Cardiac septum (tissue), 1 donor: ENCODE measurements around the gene AFF2. TPM values are rescaled to one million over a fixed set of nuclear protein-coding genes. Genes with fewer than 3 reads are reported as not detected.

Experiments used
- DNase-seq: peaks from one replicate; pipeline ENCODE4 v3.0.0-alpha.2; 2020; ENCODE audit warnings: low spot score
- intact Hi-C: fragments of 100-400 bp; cut with DNase I; formaldehyde crosslinking; loops from one replicate; pipeline ENCODE4 v1.14.0; 2022
- long read RNA-seq: library from polyadenylated mRNA; unstranded; transcript quantifications from one replicate; pipeline ENCODE4 v2.0.0, GENCODE V29; 2021
- total RNA-seq: library from RNA; stranded (reverse); fragmentation: NEBNext Ultra II Directional; extraction: Animal tissue kit (Norgen Biotek cat#: 25700); gene quantifications from one replicate; pipeline ENCODE4 v1.2.1, GENCODE V29; 2021
- donor health status: DM: no; HTN: no; CAD: no.

Gene AFF2
- total RNA-seq = 0.67 TPM
- long read RNA-seq = 0 reads

- DNase-seq = no peak
- intact Hi-C loops = no loop called here
These were observed at the start of gene AFF2 for GRCh38 chrX:148500423-148501385. Gene AFF2 (plus strand): TSS chrX:148500617. CDS start chrX:148501098, 481 bp downstream.

- intact Hi-C loops = no loop called here
These were observed 43.1 kb upstream of the AFF2 start for GRCh38 chrX:148457279-148457678.

GRCh38 chrX:148459343-148459742 is 41.1 kb upstream of the AFF2 start:
- DNase-seq = no peak
- intact Hi-C loops = no loop called here

More at GRCh38 chrX:148457279-148457678, 43.1 kb upstream of the AFF2 start:
- DNase-seq = no peak

GRCh38 chrX:148466292-148466691 is 34.1 kb upstream of the AFF2 start:
- intact Hi-C loops = no loop called here
- no peak for DNase-seq

GRCh38 chrX:148470324-148470723 is 30.1 kb upstream of the AFF2 start:
- intact Hi-C loops = no loop called here
- no peak for DNase-seq

GRCh38 chrX:148474030-148474429 is 26.4 kb upstream of the AFF2 start:
- intact Hi-C loops = no loop called here

GRCh38 chrX:148492057-148492456 is 8.4 kb upstream of the AFF2 start:
- intact Hi-C loops = no loop called here
- no peak for DNase-seq

More at GRCh38 chrX:148474030-148474429, 26.4 kb upstream of the AFF2 start:
- DNase-seq = no peak

- no peak for DNase-seq
These were observed 5.2 kb upstream of the AFF2 start for GRCh38 chrX:148495176-148495575.

GRCh38 chrX:148498067-148498466 is 2.4 kb upstream of the AFF2 start:
- intact Hi-C loops = no loop called here

More at GRCh38 chrX:148495176-148495575, 5.2 kb upstream of the AFF2 start:
- intact Hi-C loops = no loop called here

GRCh38 chrX:148499638-148500422 is 587 bp upstream of the AFF2 start:
- intact Hi-C loops = no loop called here
- no peak for DNase-seq

More at GRCh38 chrX:148498067-148498466, 2.4 kb upstream of the AFF2 start:
- no peak for DNase-seq

- DNase-seq = no peak
- intact Hi-C loops = no loop called here
These were observed 1.1 kb downstream of the AFF2 start for GRCh38 chrX:148501386-148502066.

- intact Hi-C loops = no loop called here
- DNase-seq = no peak
These were observed 4.1 kb downstream of the AFF2 start for GRCh38 chrX:148504506-148504905.

- intact Hi-C loops = no loop called here
- no peak for DNase-seq
These were observed 7.0 kb downstream of the AFF2 start for GRCh38 chrX:148507418-148507817.

GRCh38 chrX:148512453-148512852 is 12.0 kb downstream of the AFF2 start:
- no peak for DNase-seq
- intact Hi-C loops = no loop called here

- no peak for DNase-seq
- intact Hi-C loops = no loop called here
These were observed 13.2 kb downstream of the AFF2 start for GRCh38 chrX:148513661-148514060.

- intact Hi-C loops = no loop called here
These were observed 16.8 kb downstream of the AFF2 start for GRCh38 chrX:148517176-148517575.

GRCh38 chrX:148522006-148522405 is 21.6 kb downstream of the AFF2 start:
- intact Hi-C loops = no loop called here
- DNase-seq = no peak

More at GRCh38 chrX:148517176-148517575, 16.8 kb downstream of the AFF2 start:
- no peak for DNase-seq

GRCh38 chrX:148523303-148524080 is 23.1 kb downstream of the AFF2 start:
- intact Hi-C loops = no loop called here
- no peak for DNase-seq

GRCh38 chrX:148530464-148531077 is 30.2 kb downstream of the AFF2 start:
- intact Hi-C loops = no loop called here
- no peak for DNase-seq
